Fibroblast of lung (primary cell): Measurements from ENCODE around the gene KLF8. TPM values are rescaled to one million over a fixed set of nuclear protein-coding genes. Genes with fewer than 3 reads are reported as not detected.

ENCODE experiments used
- DNase-seq, 2 donors: peaks; one replicate each; pipeline versions ENCODE4 v3.0.0 to v3.0.0-alpha.2; 2010; ENCODE audit warnings: low read depth in 2 of 2
- H2AFZ ChIP-seq: 2 replicates; pipeline ENCODE4 v1.5.1; 2012; ENCODE audit warnings: low read length, control low read depth, inconsistent platforms
- H3K27ac ChIP-seq: 2 replicates; pipeline ENCODE4 v1.5.1; 2011; ENCODE audit warnings: low read length, control low read depth; ENCODE audit not compliant: insufficient read depth
- H3K27me3 ChIP-seq: 2 replicates; pipeline ENCODE4 v1.5.1; 2011; ENCODE audit warnings: mild to moderate bottlenecking, low read length; ENCODE audit not compliant: control insufficient read depth, insufficient read depth
- H3K36me3 ChIP-seq: 2 replicates; pipeline ENCODE4 v1.5.1; 2011; ENCODE audit warnings: low read length; ENCODE audit not compliant: control insufficient read depth, insufficient read depth
- H3K4me1 ChIP-seq: 2 replicates; pipeline ENCODE4 v1.5.1; 2011; ENCODE audit warnings: low read length; ENCODE audit not compliant: control insufficient read depth, insufficient read depth; ENCODE audit errors: extremely low read depth
- H3K4me2 ChIP-seq: 2 replicates; pipeline ENCODE4 v1.5.1; 2011; ENCODE audit warnings: low read length, control low read depth; ENCODE audit not compliant: insufficient read depth; ENCODE audit errors: extremely low read depth
- H3K4me3 ChIP-seq, 4 experiments: fragments of 200-600 bp in 1 of 4; sonication (generic) in 1 of 4; replicated peaks in 1 of 4; 2 replicates each; pipeline ENCODE4 v1.5.1; 2011 to 2016; ENCODE audit warnings: low read length in 4 of 4, low read depth in 3 of 4, mild to moderate bottlenecking in 3 of 4, control low read depth in 2 of 4, inconsistent platforms in 1 of 4, mixed read lengths in 1 of 4; ENCODE audit not compliant: insufficient read depth in 1 of 4; ENCODE audit errors: control extremely low read depth in 1 of 4
- H3K79me2 ChIP-seq: 2 replicates; pipeline ENCODE4 v1.5.1; 2012; ENCODE audit warnings: mild to moderate bottlenecking, low read length, inconsistent platforms; ENCODE audit not compliant: control insufficient read depth, insufficient read depth
- H3K9ac ChIP-seq: 2 replicates; pipeline ENCODE4 v1.5.1; 2011; ENCODE audit warnings: mild to moderate bottlenecking, low read length, control low read depth; ENCODE audit not compliant: insufficient read depth
- H3K9me3 ChIP-seq: 2 replicates; pipeline ENCODE4 v1.5.1; 2012; ENCODE audit warnings: low read depth, low read length; ENCODE audit not compliant: control insufficient read depth, insufficient read depth
- H4K20me1 ChIP-seq: 2 replicates; pipeline ENCODE4 v1.5.1; 2011; ENCODE audit warnings: low read length; ENCODE audit not compliant: control insufficient read depth, insufficient read depth; ENCODE audit errors: extremely low read depth
- EZH2 ChIP-seq: IDR thresholded peaks from 2 replicates; pipeline ENCODE4 v1.5.1; 2012; ENCODE audit warnings: low read length, control low read depth, mild to moderate bottlenecking; ENCODE audit errors: missing control alignments
- polyA plus RNA-seq, 2 donors: library from polyadenylated mRNA; depleted of rRNA in 1 of 2; stranded (reverse) in 1 of 2; unstranded in 1 of 2; fragments of >200 nt; gene quantifications; 2 replicates each; pipeline ENCODE4 v1.2.1, GENCODE V29; 2011 to 2012; ENCODE audit warnings: missing spikeins in 1 of 2
- total RNA-seq: library from RNA; depleted of rRNA; stranded (reverse); fragments of >200 nt; gene quantifications from 2 replicates; pipeline ENCODE4 v1.2.1, GENCODE V29; 2014
- TF ChIP-seq, protein P1 (sequence below), 2 donors: IDR thresholded peaks in 1 of 2; conservative IDR thresholded peaks in 1 of 2; 1 replicate in 1 of 2; 2 replicates in 1 of 2; pipeline ENCODE4 v1.5.1; 2011 to 2012; ENCODE audit warnings: low read length in 2 of 2, control low read depth in 1 of 2, inconsistent platforms in 1 of 2, low read depth in 1 of 2, mild to moderate bottlenecking in 1 of 2

Gene KLF8
- total and polyA plus RNA-seq, 2 donors (not counting 1 experiment from before 2014, with no cell fraction given) = 3.0 to 4.8 TPM

DNA sequence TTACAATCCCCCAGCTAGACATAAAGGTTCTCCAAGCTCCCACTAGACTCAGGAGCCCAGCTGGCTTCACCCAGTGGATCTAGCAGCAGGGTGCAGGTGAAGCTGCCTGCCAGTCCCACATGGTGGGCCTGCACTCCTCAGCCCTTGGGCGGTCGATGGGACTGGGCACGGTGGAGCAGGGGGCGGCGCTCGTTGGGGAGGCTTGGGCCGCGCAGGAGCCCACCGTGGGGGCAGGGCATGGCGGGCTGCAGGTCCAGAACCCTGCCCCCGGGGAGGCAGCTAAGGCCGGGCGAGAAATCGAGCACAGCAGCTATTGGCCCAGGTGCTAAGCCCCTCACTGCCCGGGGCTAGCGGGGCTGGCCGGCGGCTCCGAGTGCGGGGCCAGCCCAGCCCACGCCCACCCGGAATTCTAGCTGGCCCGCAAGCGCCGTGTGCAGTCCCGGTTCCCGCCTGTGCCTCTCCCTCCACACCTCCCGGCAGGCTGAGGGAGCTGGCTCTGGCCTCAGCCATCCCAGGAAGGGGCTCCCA lies 9.6 kb upstream of the KLF8 start:
- no peaks in the 10 kb centered on the region for H3K4me1 ChIP-seq
- DNase-seq = no peak
- TF ChIP-seq EZH2 = no peak
- TF ChIP-seq, protein P1, sequence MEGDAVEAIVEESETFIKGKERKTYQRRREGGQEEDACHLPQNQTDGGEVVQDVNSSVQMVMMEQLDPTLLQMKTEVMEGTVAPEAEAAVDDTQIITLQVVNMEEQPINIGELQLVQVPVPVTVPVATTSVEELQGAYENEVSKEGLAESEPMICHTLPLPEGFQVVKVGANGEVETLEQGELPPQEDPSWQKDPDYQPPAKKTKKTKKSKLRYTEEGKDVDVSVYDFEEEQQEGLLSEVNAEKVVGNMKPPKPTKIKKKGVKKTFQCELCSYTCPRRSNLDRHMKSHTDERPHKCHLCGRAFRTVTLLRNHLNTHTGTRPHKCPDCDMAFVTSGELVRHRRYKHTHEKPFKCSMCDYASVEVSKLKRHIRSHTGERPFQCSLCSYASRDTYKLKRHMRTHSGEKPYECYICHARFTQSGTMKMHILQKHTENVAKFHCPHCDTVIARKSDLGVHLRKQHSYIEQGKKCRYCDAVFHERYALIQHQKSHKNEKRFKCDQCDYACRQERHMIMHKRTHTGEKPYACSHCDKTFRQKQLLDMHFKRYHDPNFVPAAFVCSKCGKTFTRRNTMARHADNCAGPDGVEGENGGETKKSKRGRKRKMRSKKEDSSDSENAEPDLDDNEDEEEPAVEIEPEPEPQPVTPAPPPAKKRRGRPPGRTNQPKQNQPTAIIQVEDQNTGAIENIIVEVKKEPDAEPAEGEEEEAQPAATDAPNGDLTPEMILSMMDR (conservative IDR thresholded peaks at IDR 0.05 in 1 of 2, IDR thresholded peaks at IDR 0.05 in 1 of 2; ENCODE audit: low read depth in 1 of 2, low read length in 2 of 2) = no peak
- H3K27me3 ChIP-seq = no peaks in the 10 kb centered on the region
- H3K27ac ChIP-seq = no peak overlapping the region
- H4K20me1 ChIP-seq = no peaks in the 10 kb centered on the region
- H3K36me3 ChIP-seq = no peaks in the 10 kb centered on the region
- H3K79me2 ChIP-seq = no peaks in the 10 kb centered on the region
- H3K9ac ChIP-seq = no peak overlapping the region
- H3K4me3 ChIP-seq = no peak overlapping the region
- H3K4me2 ChIP-seq = no peak overlapping the region
- no peaks in the 10 kb centered on the region for H3K9me3 ChIP-seq
- no peak overlapping the region for H2AFZ ChIP-seq

DNA sequence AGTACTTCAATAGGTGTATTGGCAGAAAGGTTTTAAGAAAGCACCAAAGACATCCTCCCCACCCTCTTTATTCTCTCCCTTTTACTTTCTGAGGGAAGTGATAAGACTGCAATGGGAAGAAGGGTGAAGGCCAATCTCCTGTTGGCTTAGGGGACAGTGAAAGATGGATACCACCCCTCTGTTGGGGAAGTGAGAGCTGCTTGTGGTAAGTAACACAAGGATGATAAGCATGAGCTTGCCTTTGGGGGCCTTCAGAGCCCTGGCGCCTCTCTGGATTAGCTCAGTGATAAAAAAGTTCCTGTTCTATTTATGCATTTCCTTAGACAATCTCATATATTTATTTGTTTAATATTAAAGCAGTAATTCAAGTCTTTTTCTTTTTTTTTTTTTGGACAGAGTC lies 5.2 kb upstream of the KLF8 start:
- H3K4me1 ChIP-seq = no peaks in the 10 kb centered on the region
- H3K4me3 ChIP-seq = no peak overlapping the region
- H2AFZ ChIP-seq = no peak overlapping the region
- no peak overlapping the region for H3K4me2 ChIP-seq
- H3K36me3 ChIP-seq = no peaks in the 10 kb centered on the region
- H3K79me2 ChIP-seq = no peaks in the 10 kb centered on the region
- no peaks in the 10 kb centered on the region for H3K27me3 ChIP-seq
- H3K27ac ChIP-seq = no peak overlapping the region
- no peak for DNase-seq
- H3K9me3 ChIP-seq = no peaks in the 10 kb centered on the region
- H3K9ac ChIP-seq = no peak overlapping the region
- no peak for TF ChIP-seq EZH2
- TF ChIP-seq, protein P1 (conservative IDR thresholded peaks at IDR 0.05 in 1 of 2, IDR thresholded peaks at IDR 0.05 in 1 of 2; ENCODE audit: low read depth in 1 of 2, low read length in 2 of 2) = no peak
- no peaks in the 10 kb centered on the region for H4K20me1 ChIP-seq

DNA sequence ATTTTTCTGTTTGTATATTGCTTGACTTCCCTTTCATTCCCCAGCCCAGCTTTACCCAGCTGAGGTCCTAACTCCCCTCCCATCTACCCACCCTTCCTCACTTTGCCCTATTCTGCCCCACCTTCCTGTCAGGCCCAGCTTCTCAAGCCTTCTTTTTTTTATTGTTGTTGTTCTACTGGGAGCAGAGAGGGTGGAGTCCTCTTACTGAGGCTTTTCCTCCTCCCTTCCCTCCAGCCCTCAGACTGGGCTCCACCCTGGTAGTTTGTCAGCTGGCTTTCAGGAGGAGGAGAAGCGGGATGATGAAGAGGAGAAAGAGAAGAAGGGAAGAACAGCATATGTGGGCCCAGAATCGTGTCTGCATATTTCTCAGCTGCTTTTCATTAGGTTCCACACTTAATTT lies 3.2 kb upstream of the KLF8 start:
- H3K9ac ChIP-seq = no peak overlapping the region
- H2AFZ ChIP-seq = no peak overlapping the region
- no peaks in the 10 kb centered on the region for H3K27me3 ChIP-seq
- no peaks in the 10 kb centered on the region for H4K20me1 ChIP-seq
- no peaks in the 10 kb centered on the region for H3K9me3 ChIP-seq
- H3K79me2 ChIP-seq = no peaks in the 10 kb centered on the region
- H3K4me2 ChIP-seq = no peak overlapping the region
- H3K27ac ChIP-seq = no peak overlapping the region
- no peaks in the 10 kb centered on the region for H3K4me1 ChIP-seq
- no peak for DNase-seq
- H3K36me3 ChIP-seq = no peaks in the 10 kb centered on the region
- TF ChIP-seq, protein P1 (conservative IDR thresholded peaks at IDR 0.05 in 1 of 2, IDR thresholded peaks at IDR 0.05 in 1 of 2; ENCODE audit: low read depth in 1 of 2, low read length in 2 of 2) = no peak
- no peak for TF ChIP-seq EZH2
- H3K4me3 ChIP-seq = no peak overlapping the region
